Activated gamma-delta T cell treated with Interleukin-2 at 50 U/mL for 16 hours (primary cell): ENCODE measurements around the gene TIMM17B.

Experiments used
- DNase-seq: peaks from one replicate; pipeline ENCODE4 v3.0.0-alpha.2; 2020

Gene TIMM17B

GRCh38 chrX:48918643-48919340, 21.2 kb upstream of the TIMM17B start, which contains the start of gene PIM2:
PIM2 (minus strand) TSS chrX:48919024; CDS start chrX:48918834, 190 bp downstream.
- DNase-seq = peak; percentile 91

- no peak for DNase-seq
Observed at GRCh38 chrX:48918301-48918642, 20.7 kb upstream of the TIMM17B start.

GRCh38 chrX:48917139-48918001, 19.8 kb upstream of the TIMM17B start:
- peak; percentile 83 for DNase-seq

GRCh38 chrX:48914593-48915493, 17.3 kb upstream of the TIMM17B start:
- DNase-seq = no peak

- no peak for DNase-seq
Observed at GRCh38 chrX:48913605-48914366, 16.2 kb upstream of the TIMM17B start.

GRCh38 chrX:48911412-48912182, 14.0 kb upstream of the TIMM17B start, which contains the start of gene SLC35A2:
SLC35A2 (minus strand) TSS chrX:48911646; CDS start chrX:48911636, 10 bp downstream.
- DNase-seq = peak; percentile 84

GRCh38 chrX:48910926-48911411, 13.4 kb upstream of the TIMM17B start:
- DNase-seq = no peak

GRCh38 chrX:48909703-48910294, 12.2 kb upstream of the TIMM17B start:
- DNase-seq = no peak

- DNase-seq = no peak
Observed at GRCh38 chrX:48908600-48908999, 11.0 kb upstream of the TIMM17B start.

- no peak for DNase-seq
Observed at GRCh38 chrX:48905090-48905790, 7.7 kb upstream of the TIMM17B start.

- no peak for DNase-seq
Observed at GRCh38 chrX:48904626-48905025, 7.1 kb upstream of the TIMM17B start.

GRCh38 chrX:48904180-48904579, 6.6 kb upstream of the TIMM17B start:
- no peak for DNase-seq

GRCh38 chrX:48903290-48903689, 5.7 kb upstream of the TIMM17B start:
- DNase-seq = no peak

GRCh38 chrX:48902776-48903175, 5.2 kb upstream of the TIMM17B start:
- no peak for DNase-seq

- DNase-seq = no peak
Observed at GRCh38 chrX:48902135-48902534, 4.6 kb upstream of the TIMM17B start.

- no peak for DNase-seq
Observed at GRCh38 chrX:48901069-48901468, 3.5 kb upstream of the TIMM17B start.

- DNase-seq = no peak
Observed at GRCh38 chrX:48899078-48899410, 1.5 kb upstream of the TIMM17B start.

- DNase-seq = peak; percentile 41
Observed at GRCh38 chrX:48897157-48897624, 377 bp downstream of the TIMM17B start.

GRCh38 chrX:48896611-48897011, 957 bp downstream of the TIMM17B start:
- no peak for DNase-seq

- DNase-seq = no peak
Observed at GRCh38 chrX:48894891-48895290, 2.7 kb downstream of the TIMM17B start.
